Suprapubic skin (tissue), 4 donors: ENCODE results near the gene AZU1.

Experiments used
- CTCF ChIP-seq, 2 donors: fragments of 200-600 bp in 1 of 2; fragments of 450-650 bp in 1 of 2; sonication (generic) in 1 of 2; IDR thresholded peaks; one replicate each; pipeline ENCODE4 v1.5.1; 2016 to 2019; ENCODE audit warnings: antibody characterized with exemption in 2 of 2, mild to moderate bottlenecking in 1 of 2, moderate library complexity in 1 of 2
- EP300 ChIP-seq: sonication (generic); formaldehyde crosslinking; IDR thresholded peaks from one replicate; pipeline ENCODE4 v1.6.1; 2017; ENCODE audit warnings: antibody characterized with exemption
- POLR2A ChIP-seq, 2 donors: fragments of 450-650 bp; IDR thresholded peaks; one replicate each; pipeline ENCODE4 v1.6.1; 2017; ENCODE audit warnings: antibody characterized with exemption in 2 of 2, mild to moderate bottlenecking in 2 of 2, moderate library complexity in 2 of 2
- POLR2AphosphoS5 ChIP-seq, 3 donors: sonication (generic); formaldehyde crosslinking; IDR thresholded peaks; one replicate each; pipeline ENCODE4 v1.6.1; 2017; ENCODE audit warnings: antibody characterized with exemption in 3 of 3

DNA sequence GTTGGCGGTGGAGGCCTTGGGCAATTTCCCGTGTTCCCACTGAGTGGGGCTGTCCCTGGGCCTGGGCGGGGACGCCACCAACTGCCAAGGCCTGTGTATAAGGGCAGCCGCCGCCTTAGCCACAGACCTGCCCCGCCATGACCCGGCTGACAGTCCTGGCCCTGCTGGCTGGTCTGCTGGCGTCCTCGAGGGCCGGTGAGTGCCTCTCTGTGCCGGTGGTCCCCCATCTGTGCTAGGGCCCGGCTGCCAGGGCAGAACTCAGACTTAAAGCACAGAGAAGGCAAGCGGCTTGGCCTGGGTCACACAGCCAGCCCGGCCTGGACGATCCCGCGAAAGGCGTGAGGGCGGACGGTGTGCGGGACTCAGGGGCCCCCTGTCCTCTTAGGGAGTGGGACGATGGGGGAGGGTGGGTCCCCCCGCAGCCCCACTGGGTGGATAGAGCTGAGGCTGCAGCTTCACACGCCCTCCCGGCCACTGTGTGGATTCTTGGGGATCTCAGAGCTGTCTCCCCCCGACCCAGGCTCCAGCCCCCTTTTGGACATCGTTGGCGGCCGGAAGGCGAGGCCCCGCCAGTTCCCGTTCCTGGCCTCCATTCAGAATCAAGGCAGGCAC lies at the start of gene AZU1:
- TF ChIP-seq CTCF (IDR thresholded peaks at IDR 0.05) (no peak), POLR2A (IDR thresholded peaks at IDR 0.05) (no peak), EP300 (no peak), POLR2AphosphoS5 (IDR thresholded peaks at IDR 0.05) (no peak)
